Measurements from ENCODE around the gene TTYH1. TPM values are rescaled to one million over a fixed set of nuclear protein-coding genes. Genes with fewer than 3 reads are reported as not detected.

Gene TTYH1
- total RNA-seq, 2 donors from 2014 or later = 1.9 to 3.0 TPM

- ATAC-seq (peak in 1 of 2 donors; percentile 38), DNase-seq (peak; percentile 44)
- intact Hi-C loops (cut with DNase I) = loop anchor here in 1 of 2 donors (10.0 kb wide), 1 partner anchor 66 kb away; no protein-coding TSS in a partner anchor
These were observed 24.2 kb upstream of the TTYH1 start for GRCh38 chr19:54390942-54391577.

GRCh38 chr19:54391589-54392061, 23.6 kb upstream of the TTYH1 start:
- no peak for DNase-seq
- ATAC-seq = no peak
- intact Hi-C loops (cut with DNase I) = loop anchor here in 1 of 2 donors (10.0 kb wide), 1 partner anchor 67 kb away; no protein-coding TSS in a partner anchor

GRCh38 chr19:54392105-54392504, 23.2 kb upstream of the TTYH1 start:
- ATAC-seq (no peak), DNase-seq (no peak)
- intact Hi-C loops (cut with DNase I) = loop anchor here in 1 of 2 donors (10.0 kb wide), 1 partner anchor 67 kb away; no protein-coding TSS in a partner anchor

- intact Hi-C loops (cut with DNase I) = loop anchor here in 1 of 2 donors (10.0 kb wide), 1 partner anchor 69 kb away; no protein-coding TSS in a partner anchor
- peak in 1 of 2 donors; percentile 68 for ATAC-seq
- DNase-seq = no peak
These were observed 21.9 kb upstream of the TTYH1 start for GRCh38 chr19:54393381-54393780.

GRCh38 chr19:54395685-54396084, 19.6 kb upstream of the TTYH1 start:
- no peak for ATAC-seq
- intact Hi-C loops (cut with DNase I) = loop anchor here in 1 of 2 donors (10.0 kb wide), 1 partner anchor 71 kb away; no protein-coding TSS in a partner anchor
- DNase-seq = no peak

GRCh38 chr19:54399189-54399588, 16.1 kb upstream of the TTYH1 start:
- DNase-seq = no peak
- no peak for ATAC-seq
- intact Hi-C loops (cut with DNase I) = loop anchor here in 1 of 2 donors (10.0 kb wide), 1 partner anchor 74 kb away; no protein-coding TSS in a partner anchor

GRCh38 chr19:54400913-54401312, 14.4 kb upstream of the TTYH1 start:
- ATAC-seq (no peak), DNase-seq (no peak)
- intact Hi-C loops (cut with DNase I) = no loop called here

- no peak for ATAC-seq
- no peak for DNase-seq
- intact Hi-C loops (cut with DNase I) = no loop called here
These were observed 12.2 kb upstream of the TTYH1 start for GRCh38 chr19:54403054-54403453.

- no peak for DNase-seq
- no peak for ATAC-seq
- intact Hi-C loops (cut with DNase I) = no loop called here
These were observed 9.6 kb upstream of the TTYH1 start for GRCh38 chr19:54405628-54406027.

- ATAC-seq (no peak), DNase-seq (no peak)
- intact Hi-C loops (cut with DNase I) = no loop called here
These were observed 7.5 kb upstream of the TTYH1 start for GRCh38 chr19:54407780-54408179.

- no peak for ATAC-seq
- no peak for DNase-seq
- intact Hi-C loops (cut with DNase I) = no loop called here
These were observed 6.7 kb upstream of the TTYH1 start for GRCh38 chr19:54408456-54409026.

- intact Hi-C loops (cut with DNase I) = no loop called here
- DNase-seq = no peak
- no peak for ATAC-seq
These were observed 4.2 kb upstream of the TTYH1 start for GRCh38 chr19:54411033-54411432.

GRCh38 chr19:54412877-54413276, 2.4 kb upstream of the TTYH1 start:
- intact Hi-C loops (cut with DNase I) = no loop called here
- DNase-seq (no peak), ATAC-seq (no peak)

GRCh38 chr19:54414156-54414555, 1.1 kb upstream of the TTYH1 start:
- no peak for DNase-seq
- ATAC-seq = no peak
- intact Hi-C loops (cut with DNase I) = no loop called here

GRCh38 chr19:54415901-54416673, 823 bp downstream of the TTYH1 start:
- intact Hi-C loops (cut with DNase I) = no loop called here
- DNase-seq = no peak
- ATAC-seq = no peak

- intact Hi-C loops (cut with DNase I) = no loop called here
- ATAC-seq = no peak
These were observed 1.6 kb downstream of the TTYH1 start for GRCh38 chr19:54416695-54417491.

GRCh38 chr19:54418030-54418929, 3.0 kb downstream of the TTYH1 start:
- ATAC-seq (peak in 1 of 2 donors; percentile 33), DNase-seq (no peak)
- intact Hi-C loops (cut with DNase I) = no loop called here

More at GRCh38 chr19:54416695-54417491, 1.6 kb downstream of the TTYH1 start:
- no peak for DNase-seq

Data from left cardiac atrium (tissue), 4 donors.